HG03196 (cell line): ENCODE measurements around the gene CACTIN.

Experiments used
- ATAC-seq: cut with Tn5 transposase; IDR thresholded peaks from one replicate; pipeline ENCODE4 v1.9.1; 2021; ENCODE audit not compliant: unreplicated experiment

Gene CACTIN

DNA sequence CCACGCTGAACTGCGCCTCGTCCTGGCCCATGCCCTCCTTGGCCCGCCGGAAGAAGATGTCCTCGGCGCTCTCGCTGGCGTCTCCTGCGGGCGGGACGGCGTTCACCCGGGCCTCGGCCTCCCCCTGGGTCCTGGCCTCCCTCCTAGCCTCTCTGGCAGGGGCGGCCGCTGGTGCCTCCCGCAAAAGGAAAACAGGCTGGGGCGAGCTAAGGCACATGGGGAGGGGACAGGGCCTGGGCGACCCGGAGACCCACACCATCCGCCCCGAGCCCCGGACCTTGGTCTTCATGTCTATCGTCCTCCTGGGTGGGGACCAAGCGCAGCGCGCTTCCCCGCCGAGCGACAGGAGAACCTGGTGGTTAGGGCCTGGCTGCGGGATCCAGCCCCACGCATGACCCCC is 14.3 kb downstream of the CACTIN start:
- ATAC-seq: no peak

DNA sequence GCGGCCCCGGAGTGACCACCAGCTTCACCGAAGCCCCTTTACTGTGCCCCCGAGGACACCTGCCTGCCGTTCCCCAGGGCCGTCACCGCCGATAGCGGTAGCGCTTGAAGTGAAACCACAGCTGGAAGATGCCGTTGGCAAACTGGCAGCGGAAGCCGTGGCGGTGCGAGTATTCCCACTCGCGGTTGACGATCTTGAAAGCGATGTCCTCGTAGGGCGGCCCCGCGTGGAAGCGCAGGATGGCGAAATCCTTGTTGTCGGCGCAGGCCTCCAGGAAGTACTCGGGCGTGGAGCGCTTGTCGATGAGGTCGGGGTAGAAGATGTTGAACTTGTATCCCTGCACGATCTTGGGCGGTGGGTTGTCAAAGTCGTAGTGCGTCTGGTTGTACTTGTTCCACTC is 14.7 kb downstream of the CACTIN start:
- no peak for ATAC-seq

DNA sequence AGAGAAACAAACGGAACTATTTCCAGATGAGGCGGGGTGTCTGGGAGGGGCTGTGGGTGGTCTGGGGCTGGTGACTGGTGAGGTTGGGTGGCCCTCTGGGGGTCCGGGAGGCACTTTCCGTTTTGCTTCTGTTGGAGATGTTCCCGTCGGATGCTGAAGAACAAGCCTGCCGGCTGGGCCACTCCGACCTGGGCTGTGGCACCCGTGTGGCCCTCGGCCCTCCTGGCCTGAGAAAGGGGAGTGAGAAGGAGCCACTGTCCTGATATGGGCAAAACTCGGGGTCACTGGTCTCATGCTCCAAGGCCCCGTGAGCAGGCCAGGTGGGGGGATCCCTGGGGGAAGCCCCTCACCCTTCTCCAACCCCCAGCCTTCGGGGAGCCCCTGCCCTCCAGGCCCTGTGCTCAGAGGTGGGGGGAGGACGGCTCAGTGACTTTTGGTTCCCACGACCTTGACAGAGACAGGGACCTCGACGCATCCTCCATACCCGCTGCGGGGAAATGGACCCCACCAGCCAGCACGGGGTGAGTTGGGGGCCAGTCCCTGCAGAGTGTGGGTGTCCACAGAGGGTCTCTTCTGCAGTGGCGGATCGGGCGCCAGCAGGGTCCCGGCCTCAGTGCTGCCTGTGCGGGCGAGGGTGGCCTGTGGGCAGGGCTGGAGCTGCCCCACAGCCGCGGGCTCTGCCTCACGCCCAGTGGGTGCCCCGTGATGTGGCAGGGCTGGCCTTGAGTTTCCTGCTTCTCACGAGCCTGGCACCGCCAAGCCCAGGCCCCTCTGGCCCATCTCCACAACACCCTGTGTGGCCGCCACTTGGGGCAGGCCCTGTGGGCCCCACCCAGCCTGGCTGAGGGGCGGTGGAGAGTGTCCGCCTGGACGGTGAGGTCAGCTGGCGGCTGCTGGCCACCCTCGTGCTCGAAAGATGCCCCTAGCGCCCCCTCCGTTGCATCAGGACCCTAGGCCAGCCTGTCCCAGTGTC is 15.6 kb downstream of the CACTIN start:
- no peak for ATAC-seq

DNA sequence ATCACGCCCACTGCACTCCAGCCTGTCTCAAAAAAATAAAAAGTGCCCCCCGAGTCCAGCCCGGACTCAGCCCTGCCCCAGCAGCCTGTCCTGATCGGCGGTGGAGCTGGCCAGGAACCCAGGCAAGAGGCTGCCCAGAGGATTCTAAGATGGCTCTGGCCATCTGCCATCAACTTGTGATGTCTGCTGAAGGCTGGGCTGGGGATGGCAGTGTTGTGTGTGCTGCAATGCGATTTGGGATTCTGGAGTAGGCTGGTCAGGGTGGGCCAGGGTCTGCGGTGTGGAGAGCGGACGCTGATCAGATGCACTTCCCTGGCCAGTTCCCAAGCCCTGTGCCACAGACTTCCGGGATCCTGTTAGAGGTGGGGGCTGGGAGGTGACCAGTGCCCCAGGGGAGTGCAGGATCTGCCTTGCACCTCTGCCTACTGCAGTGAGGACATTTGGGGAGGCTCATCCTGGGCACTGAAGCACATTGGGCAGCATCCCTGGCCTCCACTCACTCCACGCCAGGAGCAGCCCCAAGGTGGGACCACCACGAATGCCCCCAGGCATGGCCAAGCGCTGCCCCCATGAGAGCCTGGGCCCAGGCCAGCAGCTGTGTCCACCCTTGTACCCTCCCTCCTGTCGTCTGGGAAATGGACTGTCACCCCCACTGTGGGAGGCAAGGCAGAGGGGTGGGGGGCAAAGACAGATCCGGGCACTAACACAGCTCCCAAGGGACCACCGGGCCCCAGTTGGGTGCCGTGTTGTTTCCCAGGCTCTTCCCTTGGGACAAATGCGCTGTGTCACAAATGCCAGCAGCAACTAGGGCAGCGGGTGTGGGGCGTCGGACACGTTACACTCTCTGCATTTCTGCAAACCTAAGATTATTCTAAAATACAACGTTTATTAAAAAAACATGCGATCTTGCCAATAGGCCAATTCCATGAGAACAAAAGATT is 16.5 kb downstream of the CACTIN start:
- no peak for ATAC-seq

DNA sequence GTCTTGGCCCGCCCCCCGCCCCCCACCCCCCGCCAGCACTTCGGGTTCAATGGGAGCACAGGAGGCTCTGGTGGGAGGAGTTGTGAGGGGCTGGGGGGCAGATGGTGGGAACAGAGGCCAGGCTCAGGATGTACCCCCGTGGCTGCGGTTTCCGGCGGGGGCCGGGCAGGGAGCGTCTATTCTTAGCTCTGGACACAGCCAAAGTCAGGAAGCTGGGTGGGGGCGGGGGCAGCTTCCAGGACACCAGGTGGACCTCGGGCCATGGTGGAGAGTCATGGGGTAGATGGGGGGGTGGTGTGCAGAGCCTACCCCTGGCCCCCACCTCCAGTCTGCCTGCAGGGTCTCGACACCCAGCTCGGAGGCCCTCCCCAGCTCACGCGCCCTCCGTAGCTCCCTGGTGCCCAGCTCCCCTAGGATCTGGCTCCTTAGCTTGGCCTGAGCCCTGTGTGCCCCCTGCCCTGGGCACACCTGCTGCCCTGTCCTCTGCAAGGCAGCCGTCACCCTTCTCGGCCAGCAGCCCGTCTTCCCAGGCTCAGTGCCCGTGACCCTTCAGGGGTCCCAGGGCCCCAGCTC is 17.8 kb downstream of the CACTIN start:
- ATAC-seq: no peak

DNA sequence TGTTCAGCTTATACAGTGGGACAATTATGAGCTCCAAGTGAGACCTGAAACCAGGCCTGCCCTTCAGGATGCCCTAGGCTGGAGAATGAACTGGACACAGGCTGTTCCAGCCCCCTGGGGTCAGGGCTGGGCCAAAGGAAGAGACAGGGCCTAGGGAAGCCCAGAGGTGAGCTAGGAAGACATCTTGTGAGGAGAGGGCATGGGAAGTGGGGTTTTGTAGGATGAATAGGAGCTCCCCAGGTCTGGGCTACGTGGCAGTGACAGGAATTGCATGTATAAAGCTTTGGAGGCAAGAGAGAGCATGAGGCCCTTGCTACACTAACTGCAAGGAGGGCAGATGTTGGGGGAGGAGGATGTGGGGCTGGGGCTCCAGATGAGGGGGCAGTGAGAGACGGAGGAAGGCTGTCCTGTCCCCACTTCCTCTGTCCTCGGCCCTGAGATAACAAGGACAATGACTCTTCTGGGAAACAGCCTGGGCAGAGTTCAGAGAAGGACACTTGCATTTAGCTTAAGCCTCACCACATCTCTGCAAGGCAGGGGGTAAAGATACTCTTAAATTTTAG is 18.4 kb downstream of the CACTIN start:
- ATAC-seq: no peak

DNA sequence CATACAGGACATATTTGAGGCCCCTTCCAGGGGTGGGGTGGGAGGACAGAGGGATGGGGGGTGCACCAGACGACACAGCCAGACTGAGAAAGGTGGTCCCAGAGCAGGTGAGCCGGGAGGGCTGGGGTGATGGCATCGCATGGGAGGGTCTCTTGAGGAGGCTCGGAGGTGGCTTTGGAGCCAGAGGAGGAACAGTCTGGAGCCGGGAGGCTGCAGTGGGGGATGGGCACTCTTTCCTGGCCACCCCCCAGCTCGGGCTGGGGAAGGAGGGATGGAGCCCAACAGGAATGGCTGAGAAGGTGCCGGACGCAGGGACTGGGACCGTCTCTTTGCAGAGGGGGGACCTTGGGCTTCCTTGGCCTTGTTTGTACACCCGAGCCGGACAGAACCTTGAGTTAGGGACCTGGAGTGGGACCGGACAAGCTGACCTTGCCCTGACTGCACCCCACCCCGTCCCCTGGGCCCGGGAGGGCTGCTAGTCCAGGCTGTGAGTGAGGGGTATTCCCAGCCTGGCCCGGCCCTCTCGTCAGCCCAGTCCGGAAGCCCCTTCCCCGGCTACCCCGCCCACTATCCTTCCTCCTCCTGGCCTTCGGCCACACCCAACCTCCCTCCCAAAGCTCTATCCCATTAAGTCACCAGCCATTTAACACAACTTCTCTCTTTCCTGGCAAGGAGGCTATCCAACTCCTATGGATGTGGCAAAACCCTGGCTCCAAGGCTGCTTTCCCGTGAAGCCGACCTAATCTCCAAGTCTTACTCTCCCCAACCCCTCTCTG is 19.1 kb downstream of the CACTIN start:
- no peak for ATAC-seq

DNA sequence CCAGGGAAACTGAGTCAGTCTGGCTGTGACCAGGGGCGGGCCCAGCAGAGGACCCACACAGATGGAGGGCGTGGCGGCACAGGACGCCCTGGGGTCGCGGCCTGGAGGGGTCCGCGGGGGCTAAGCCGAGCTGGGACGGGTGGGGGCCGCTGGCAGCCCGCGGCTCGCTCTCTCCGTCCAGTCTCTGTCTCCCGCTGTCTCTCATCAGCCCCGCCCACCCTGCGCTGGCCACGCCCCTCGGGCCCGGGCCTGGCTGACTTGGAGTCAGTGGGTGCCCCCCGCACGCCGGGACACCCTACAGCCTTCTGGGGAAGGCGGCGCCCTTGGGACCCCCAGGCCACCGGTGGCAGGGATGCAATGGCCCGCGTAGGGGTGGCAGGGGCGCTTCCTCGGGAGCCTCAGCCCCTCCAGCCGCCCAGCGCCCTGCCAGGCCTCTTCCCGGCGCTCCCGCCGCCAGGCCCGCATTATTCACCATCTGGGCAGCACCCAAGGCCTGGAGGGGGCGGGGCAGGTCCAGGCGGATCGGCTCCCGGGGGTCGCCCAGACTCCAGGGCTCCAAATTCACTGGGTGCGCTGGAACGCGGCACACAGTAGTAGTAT is 19.8 kb downstream of the CACTIN start, which contains the start of gene TBXA2R:
TBXA2R (minus strand) TSS at position 186 of the 600 bp plus-strand sequence. CDS start 6,241 bp downstream, outside the sequence.
- no peak for ATAC-seq

DNA sequence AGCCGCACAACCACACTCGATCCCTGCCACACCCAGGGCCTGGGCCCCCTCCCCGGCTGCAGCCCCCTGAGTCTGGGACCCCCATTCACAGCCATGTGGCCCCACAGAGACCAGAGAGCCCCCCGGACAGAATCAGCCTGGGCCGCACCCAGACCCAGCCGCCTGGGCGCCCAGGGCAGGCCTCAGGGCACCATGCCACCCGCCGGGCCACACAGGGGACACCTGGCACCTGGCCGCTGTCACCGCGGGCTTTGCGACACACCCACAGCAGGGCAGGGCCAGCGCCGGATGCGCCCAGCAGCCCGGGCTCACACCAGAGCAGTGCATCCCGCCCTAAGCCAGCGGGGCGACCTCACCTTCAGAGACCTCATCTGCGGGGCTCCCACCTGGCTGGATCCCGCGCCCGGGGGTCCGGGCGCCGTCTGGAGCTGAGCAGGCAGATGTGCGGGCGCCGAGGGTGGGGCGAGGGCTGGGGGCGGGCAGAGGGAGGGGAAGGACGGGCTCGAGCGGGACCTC is 20.4 kb downstream of the CACTIN start:
- no peak for ATAC-seq

DNA sequence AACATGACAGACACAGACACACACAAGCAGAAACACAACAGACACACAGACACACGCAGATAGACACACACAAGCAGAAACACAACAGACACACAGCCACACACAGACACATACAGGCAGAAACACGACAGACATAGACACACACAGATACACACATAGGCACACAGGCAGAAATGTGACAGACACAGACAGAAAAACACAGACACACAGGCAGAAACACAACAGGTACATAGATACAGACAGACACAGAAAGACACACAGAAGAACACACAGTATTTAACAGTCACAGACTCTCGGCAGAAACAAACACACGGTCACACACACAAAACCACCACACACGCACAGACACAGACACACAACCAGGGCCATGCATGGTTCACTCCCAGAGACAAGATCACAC is 20.8 kb downstream of the CACTIN start:
- ATAC-seq: no peak

DNA sequence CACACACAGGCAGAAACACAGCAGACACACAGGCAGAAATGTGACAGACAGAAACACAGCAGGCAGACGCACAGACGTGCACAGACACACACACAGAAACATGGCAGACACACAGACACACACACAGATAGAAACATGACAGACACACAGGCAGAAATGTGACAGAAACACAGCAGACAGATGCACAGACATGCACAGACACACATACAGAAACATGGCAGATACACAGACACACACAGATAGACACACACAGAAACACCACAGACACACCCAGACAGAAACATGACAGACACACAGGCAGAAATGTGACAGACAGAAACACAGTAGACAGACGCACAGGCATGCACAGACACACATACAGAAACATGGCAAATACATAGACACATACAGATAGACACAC is 21.2 kb downstream of the CACTIN start:
- ATAC-seq: no peak

DNA sequence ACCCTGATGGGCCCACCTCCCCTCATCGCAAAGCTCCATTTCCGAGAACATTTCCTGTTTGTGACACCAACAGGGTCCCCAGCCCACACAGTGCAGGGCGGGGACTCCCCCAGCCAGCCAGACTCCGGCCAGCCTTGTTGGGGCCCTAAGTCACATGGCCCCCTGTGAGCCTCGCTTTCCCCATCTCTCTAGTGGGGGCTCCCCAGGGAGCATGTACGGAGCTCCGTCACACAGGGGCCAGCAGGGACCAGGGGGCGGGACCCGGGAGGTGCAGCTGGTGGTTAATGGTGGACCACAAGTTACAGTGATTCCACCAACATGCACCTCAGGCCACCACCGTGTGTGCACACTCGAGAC is 21.6 kb downstream of the CACTIN start:
- no peak for ATAC-seq

DNA sequence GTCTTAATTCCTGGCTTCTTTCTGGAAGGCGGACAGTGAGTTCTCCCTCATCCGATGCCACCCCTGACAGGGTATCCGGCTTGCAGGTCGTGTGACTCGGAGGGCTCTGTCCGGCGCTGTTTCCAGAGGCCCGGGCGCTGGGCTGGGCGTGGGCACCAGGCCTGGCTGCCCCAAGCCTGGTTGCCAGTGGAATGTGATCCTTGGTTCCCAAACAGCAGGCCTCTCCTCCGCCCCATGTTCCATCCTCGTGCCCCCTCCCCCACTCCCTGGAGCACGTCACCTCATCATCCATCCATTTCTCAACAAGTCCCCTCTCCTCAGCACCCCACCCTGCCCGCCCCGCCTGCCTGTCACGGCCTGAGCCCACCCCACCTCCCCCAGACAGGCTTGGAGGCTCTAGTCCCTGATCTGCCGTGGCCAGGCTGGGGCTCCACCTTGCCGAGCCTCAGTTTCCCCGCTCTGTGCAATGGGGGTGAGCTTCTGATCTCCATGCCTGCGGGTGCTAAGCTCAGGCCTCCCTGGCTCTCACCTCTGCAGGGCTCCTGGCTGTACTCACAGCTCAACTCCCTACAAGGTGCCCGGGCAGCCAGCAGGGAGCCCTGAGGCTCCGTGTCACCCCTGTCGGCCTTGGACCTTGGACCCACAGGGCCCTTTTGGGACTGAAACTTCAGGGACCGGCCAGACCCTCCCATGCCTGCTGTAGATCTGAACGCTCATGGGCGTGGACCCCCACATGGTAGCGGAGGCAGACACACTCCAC is 22.2 kb downstream of the CACTIN start:
- no peak for ATAC-seq

DNA sequence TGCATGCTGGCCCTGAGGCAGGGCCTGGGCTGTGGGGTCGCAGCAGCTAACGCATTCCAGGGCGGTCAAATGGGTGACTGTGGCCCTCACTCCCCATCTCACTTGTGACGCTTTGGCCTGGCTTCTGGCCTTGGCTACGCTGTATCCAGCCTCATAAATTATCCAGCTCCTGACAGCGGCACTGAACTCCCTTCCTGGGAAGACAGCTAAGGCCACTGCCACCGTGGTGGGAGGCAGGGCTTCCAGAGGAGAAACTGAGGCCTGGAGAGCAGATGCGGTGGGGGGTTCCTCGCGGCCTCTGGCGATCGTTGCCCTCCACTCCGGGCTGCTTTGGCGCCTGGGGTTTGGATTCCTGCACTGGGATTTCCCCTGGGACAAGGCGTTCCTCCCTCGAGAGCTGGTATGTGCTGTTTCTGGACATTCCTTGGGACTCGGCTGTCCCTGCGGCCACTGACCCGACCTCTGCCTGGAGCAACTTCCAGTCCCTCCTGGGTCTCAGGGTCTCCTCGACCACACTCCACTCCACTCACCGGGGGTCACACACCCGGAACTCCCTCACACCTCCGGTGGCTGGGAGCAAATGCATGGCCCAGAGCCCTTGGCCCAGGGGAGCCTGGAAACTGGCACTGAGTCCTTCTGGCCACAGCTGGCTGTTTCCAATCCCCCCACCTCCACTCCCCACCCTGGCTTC is 23.3 kb downstream of the CACTIN start:
- no peak for ATAC-seq

DNA sequence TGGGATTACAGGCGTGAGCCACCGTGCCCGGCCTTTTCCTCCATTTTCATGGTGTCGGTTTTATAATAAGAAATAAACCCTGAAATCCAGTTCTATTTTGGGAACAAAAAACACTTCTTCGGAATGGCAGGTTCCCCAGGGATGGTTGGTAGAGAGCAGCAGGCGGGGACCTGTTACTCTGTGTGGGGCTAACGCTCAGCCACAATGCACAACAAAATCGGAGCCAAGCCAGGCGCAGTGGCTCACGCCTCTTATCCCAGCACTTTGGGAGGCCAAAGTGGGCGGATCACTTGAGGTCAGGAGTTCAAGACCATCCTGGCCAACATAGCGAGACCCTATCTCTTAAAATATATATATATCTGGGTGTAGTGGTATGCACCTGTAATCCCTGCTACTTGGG is 25.6 kb downstream of the CACTIN start:
- ATAC-seq: no peak

DNA sequence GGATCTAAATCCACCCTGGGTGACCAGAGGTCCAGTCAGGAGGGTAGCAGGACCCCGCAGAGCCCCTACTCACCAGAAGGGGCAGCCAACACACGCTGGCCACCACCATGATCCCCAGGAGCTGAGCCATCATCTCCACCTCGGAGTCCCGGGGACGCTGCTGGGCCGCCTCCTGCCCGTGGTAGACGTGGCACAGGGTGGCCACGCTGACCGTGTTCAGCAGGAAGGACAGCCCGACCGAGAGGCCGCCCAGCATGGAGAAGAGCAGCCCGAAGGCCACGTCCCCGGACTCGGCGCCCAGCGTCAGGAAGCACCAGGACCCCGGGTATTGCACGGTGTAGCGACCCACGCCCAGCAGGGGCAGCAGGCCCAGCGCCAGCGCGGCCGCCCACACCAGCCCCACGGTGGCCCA is 26.8 kb downstream of the CACTIN start:
- no peak for ATAC-seq

DNA sequence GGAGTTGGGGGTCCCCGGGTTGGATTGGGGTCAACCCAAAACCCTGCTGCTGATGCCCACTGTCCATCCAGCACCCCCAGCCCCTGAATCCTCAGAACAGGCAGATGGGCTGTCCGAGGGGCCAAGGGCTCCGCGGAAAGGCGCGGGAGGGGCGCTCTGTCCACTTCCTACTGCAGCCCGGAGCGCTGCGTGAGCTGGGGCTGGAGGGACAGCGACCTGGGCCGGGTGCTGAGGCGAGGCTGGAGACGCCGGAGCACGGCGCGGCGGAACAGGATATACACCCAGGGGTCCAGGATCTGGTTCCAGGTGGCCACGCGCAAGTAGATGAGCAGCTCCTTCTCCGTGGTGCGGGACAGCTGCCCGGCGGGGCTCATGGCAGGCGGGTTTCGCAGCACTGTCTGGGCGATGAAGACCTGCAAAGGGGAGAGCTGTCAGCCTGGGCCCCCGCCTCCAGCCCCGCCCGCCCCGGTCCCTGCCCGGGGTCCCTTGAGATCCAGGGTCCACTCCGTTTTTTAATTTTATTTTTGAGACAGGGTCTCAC is 31.0 kb downstream of the CACTIN start:
- ATAC-seq: no peak

DNA sequence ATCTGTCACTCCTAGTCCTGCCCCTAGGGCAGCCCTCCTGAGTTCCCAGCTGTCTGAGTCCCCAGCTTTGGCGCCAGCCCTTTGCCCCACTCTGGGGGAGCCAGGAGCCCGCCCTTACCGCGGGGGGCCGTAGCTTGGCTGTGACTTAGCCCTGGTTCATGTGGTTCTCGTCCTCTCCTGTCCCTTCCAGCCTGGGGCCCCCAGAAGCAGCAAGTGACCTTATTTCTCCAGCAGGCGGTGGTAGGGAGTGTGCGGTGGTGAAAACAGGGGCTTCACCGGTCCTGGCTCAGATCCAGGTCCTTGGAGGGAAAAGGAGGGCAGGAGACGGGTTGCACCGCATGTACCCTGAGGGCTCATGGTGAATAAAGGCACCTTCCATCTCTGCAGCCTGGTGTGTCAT is 33.4 kb downstream of the CACTIN start:
- no peak for ATAC-seq
